Measurements from ENCODE around the gene GPM6B.

The GPM6B gene

DNA sequence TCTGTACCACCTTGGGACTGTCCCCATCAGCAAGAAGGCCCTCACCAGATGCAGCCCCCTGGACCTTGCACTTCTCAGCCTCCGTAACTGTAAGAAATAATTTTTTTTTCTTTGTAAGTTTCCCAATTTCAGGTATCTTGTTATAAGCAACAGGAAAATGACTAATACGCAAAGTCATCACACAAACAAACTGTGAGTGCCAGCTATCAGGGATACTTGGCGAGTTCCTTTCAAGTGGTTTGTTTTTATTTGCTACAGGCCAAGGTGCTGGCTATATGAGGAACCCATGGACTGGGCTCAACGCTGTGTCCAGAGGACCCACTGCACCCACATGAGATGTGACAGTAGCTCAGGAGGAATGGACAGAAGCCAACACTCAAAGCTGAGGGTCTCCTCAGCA lies 11.5 kb upstream of the GPM6B start:
- TF ChIP-seq, protein P1, sequence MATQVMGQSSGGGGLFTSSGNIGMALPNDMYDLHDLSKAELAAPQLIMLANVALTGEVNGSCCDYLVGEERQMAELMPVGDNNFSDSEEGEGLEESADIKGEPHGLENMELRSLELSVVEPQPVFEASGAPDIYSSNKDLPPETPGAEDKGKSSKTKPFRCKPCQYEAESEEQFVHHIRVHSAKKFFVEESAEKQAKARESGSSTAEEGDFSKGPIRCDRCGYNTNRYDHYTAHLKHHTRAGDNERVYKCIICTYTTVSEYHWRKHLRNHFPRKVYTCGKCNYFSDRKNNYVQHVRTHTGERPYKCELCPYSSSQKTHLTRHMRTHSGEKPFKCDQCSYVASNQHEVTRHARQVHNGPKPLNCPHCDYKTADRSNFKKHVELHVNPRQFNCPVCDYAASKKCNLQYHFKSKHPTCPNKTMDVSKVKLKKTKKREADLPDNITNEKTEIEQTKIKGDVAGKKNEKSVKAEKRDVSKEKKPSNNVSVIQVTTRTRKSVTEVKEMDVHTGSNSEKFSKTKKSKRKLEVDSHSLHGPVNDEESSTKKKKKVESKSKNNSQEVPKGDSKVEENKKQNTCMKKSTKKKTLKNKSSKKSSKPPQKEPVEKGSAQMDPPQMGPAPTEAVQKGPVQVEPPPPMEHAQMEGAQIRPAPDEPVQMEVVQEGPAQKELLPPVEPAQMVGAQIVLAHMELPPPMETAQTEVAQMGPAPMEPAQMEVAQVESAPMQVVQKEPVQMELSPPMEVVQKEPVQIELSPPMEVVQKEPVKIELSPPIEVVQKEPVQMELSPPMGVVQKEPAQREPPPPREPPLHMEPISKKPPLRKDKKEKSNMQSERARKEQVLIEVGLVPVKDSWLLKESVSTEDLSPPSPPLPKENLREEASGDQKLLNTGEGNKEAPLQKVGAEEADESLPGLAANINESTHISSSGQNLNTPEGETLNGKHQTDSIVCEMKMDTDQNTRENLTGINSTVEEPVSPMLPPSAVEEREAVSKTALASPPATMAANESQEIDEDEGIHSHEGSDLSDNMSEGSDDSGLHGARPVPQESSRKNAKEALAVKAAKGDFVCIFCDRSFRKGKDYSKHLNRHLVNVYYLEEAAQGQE (IDR thresholded peaks at IDR 0.05; ENCODE audit: low read depth): no peak
- TF ChIP-seq NFIC (IDR thresholded peaks at IDR 0.05) (no peak), EGR1 (IDR thresholded peaks at IDR 0.05) (no peak), ZBTB7A (IDR thresholded peaks at IDR 0.05; ENCODE audit: low read depth) (no peak), RAD21 (IDR thresholded peaks at IDR 0.05; ENCODE audit: low read depth) (no peak), CEBPB (IDR thresholded peaks at IDR 0.05) (no peak), CREB1 (IDR thresholded peaks at IDR 0.05; ENCODE audit: low read depth) (no peak), TAF1 (IDR thresholded peaks at IDR 0.05; ENCODE audit: low read depth) (no peak)
- TF ChIP-seq, protein P2, sequence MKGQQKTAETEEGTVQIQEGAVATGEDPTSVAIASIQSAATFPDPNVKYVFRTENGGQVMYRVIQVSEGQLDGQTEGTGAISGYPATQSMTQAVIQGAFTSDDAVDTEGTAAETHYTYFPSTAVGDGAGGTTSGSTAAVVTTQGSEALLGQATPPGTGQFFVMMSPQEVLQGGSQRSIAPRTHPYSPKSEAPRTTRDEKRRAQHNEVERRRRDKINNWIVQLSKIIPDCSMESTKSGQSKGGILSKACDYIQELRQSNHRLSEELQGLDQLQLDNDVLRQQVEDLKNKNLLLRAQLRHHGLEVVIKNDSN (IDR thresholded peaks at IDR 0.05): no peak

DNA sequence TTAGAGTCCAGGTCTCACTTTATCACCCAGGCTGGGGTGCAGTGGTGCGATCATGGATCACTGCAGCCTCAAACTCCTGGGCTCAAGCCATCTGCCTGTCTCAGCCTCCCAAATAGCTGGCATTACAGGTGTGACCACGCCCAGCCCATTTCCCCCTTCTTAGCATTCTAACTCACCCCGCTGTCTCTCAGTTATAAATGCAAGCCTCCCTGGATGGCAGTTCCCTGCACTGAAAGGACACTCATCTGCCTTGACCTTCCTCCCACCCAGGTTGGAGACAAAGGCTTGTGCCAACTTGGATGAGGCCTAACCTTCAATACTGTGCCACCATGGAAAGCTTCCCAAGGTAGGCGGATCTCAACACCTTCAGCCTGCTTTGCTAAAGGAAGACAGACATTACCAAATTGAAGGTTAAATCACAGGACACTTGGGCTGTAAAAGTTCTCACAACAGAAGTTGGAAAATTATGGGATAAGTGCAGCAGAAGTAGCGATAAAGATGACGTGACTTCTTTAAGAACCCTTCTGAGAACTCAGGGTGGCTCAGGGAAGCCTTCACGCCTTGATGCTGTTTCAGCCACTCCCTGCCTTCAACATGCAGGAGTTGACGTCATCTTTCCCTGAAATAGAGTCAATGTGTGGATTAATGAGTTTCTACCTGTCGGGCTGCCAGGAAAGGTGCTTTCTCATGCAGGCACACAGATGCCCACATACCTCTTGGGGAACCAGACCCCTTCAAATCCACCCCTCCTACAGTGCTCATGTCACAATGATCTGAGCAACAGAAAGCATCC lies 10.6 kb upstream of the GPM6B start:
- TF ChIP-seq, protein P2 (IDR thresholded peaks at IDR 0.05): no peak
- no peak for TF ChIP-seq TCF12 (IDR thresholded peaks at IDR 0.05; ENCODE audit: low read depth)
- TF ChIP-seq, protein P3, sequence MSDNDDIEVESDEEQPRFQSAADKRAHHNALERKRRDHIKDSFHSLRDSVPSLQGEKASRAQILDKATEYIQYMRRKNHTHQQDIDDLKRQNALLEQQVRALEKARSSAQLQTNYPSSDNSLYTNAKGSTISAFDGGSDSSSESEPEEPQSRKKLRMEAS (IDR thresholded peaks at IDR 0.05): peak; percentile 37; the same call in 1 of the 2 replicates
- TF ChIP-seq RAD21 (IDR thresholded peaks at IDR 0.05; ENCODE audit: low read depth): no peak
- no peak for TF ChIP-seq YY1 (IDR thresholded peaks at IDR 0.05; ENCODE audit: low read depth)
- TF ChIP-seq TAF1 (IDR thresholded peaks at IDR 0.05; ENCODE audit: low read depth): no peak
- TF ChIP-seq TEAD4 (IDR thresholded peaks at IDR 0.05): no peak

DNA sequence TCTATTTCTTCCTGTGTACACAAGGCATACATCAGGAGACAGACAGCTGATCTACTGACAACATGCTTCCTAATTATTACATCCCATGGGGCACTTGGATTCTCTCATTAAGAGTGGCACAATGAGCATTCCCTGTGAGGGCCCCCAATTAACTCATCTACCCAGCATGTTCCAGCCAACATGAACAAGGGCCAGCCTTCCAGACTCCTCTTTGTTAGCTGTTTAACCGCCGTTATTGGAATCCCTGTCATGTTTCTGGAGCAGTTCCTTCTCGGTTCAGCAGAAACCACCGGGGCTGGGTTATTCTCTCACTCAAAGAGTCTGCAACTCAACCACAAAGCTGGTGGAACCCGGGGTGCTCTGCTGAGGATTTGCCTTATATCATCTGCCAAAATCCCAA lies 9.9 kb upstream of the GPM6B start:
- TF ChIP-seq TCF12 (IDR thresholded peaks at IDR 0.05; ENCODE audit: low read depth) (no peak), FOXM1 (IDR thresholded peaks at IDR 0.05; ENCODE audit: borderline replicate concordance, low read depth) (no peak), EP300 (IDR thresholded peaks at IDR 0.05; ENCODE audit: borderline replicate concordance) (no peak), NFIC (IDR thresholded peaks at IDR 0.05) (no peak), YY1 (IDR thresholded peaks at IDR 0.05; ENCODE audit: low read depth) (no peak), ZBTB7A (IDR thresholded peaks at IDR 0.05; ENCODE audit: low read depth) (no peak)
- TF ChIP-seq, protein P2 (IDR thresholded peaks at IDR 0.05): no peak
- TF ChIP-seq, protein P3 (IDR thresholded peaks at IDR 0.05): no peak
- TF ChIP-seq, protein P1 (IDR thresholded peaks at IDR 0.05; ENCODE audit: low read depth): no peak

DNA sequence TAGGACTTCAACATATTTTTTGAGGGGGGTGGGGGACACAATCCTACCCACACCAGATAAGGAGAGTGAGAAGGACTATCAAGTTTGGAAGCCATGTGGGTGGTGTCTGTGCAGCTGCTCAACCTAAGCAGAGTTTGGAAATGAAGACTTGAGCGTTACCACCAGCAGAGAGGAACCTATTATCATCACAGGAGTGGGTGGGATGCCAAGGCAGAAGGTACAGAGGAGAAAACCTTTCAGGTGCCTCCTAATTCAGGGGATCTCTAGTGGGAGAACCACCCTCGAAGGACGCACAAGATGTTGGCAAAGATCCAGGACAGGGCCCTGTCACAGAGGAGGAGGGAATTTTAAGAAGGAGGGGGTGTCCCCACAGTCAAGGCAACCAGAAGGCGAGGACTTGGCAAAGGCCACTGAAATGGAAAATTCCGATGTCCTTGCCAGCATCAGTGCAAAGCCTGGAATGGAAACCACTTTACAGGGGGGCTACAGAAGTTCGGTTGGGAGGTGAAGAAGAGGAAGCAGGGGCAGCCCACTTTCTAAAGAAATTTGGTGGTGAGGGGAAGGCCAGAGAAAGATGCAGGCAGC lies 8.4 kb upstream of the GPM6B start:
- TF ChIP-seq NFIC (IDR thresholded peaks at IDR 0.05) (0 out of 2 replicates have a peak, but pooled peaks have one; percentile 23), YY1 (IDR thresholded peaks at IDR 0.05; ENCODE audit: low read depth) (no peak), TAF1 (IDR thresholded peaks at IDR 0.05; ENCODE audit: low read depth) (no peak)
- TF ChIP-seq, protein P1 (IDR thresholded peaks at IDR 0.05; ENCODE audit: low read depth): no peak

Data from Ishikawa (cell line).